SK-N-SH (cell line): ENCODE data around the gene MYADML2. TPM values are rescaled to one million over a fixed set of nuclear protein-coding genes. Genes with fewer than 3 reads are reported as not detected.

Experiments
- CTCF ChIA-PET: fragments of 300-600, 350-600 bp; formaldehyde crosslinking; extraction: SDS; loops from one replicate; lab custom pipeline; 2021; lab: Yijun Ruan, JAX
- POLR2A ChIA-PET: fragments of 350-600 bp; sonication (Branson Sonifier 250); formaldehyde crosslinking; extraction: SDS; loops from one replicate; lab custom pipeline; 2020; ENCODE audit warnings: antibody characterized with exemption, inconsistent platforms; lab: Yijun Ruan, JAX
- DNase-seq: peaks from one replicate; pipeline ENCODE4 v3.0.0; 2012
- H2AFZ ChIP-seq: fragments of 200-600 bp; sonication (generic); 2 replicates; pipeline ENCODE4 v1.8.1; 2016; ENCODE audit warnings: antibody characterized with exemption, mild to moderate bottlenecking, low read depth
- H3F3A ChIP-seq: fragments of 200-600 bp; sonication (generic); replicated peaks from 2 replicates; pipeline ENCODE3; 2016; ENCODE audit warnings: antibody characterized with exemption, mild to moderate bottlenecking; ENCODE audit not compliant: insufficient read depth
- H3K27ac ChIP-seq, 2 experiments: fragments of 200-500 bp in 1 of 2; fragments of 200-600 bp in 1 of 2; sonication (Bioruptor generic) in 1 of 2; sonication (generic), shearing (Covaris generic) in 1 of 2; 2 replicates each; pipeline versions ENCODE4 v1.5.1 to v1.6.1; 2014 to 2016; ENCODE audit warnings: low read depth in 2 of 2, inconsistent platforms in 1 of 2, low read length in 1 of 2, mild to moderate bottlenecking in 1 of 2, mixed read lengths in 1 of 2
- H3K27me3 ChIP-seq: fragments of 200-600 bp; sonication (generic), shearing (Covaris generic); 2 replicates; pipeline ENCODE4 v1.6.1; 2016; ENCODE audit warnings: mixed run types; ENCODE audit not compliant: insufficient read depth
- H3K36me3 ChIP-seq, 2 experiments: fragments of 200-500 bp in 1 of 2; fragments of 200-600 bp in 1 of 2; sonication (Bioruptor generic) in 1 of 2; sonication (generic) in 1 of 2; replicated peaks in 1 of 2; 2 replicates each; pipeline versions ENCODE3 to v1.5.1; 2014 to 2016; ENCODE audit warnings: low read length in 1 of 2, mild to moderate bottlenecking in 1 of 2; ENCODE audit not compliant: insufficient read depth in 2 of 2, control insufficient read depth in 1 of 2
- H3K4me1 ChIP-seq, 2 experiments: fragments of 200-500 bp in 1 of 2; fragments of 200-600 bp in 1 of 2; sonication (Bioruptor generic) in 1 of 2; sonication (generic), shearing (Covaris generic) in 1 of 2; 2 replicates each; pipeline versions ENCODE4 v1.5.1 to v1.6.1; 2014 to 2016; ENCODE audit warnings: low read depth in 1 of 2, low read length in 1 of 2, mixed run types in 1 of 2; ENCODE audit not compliant: insufficient read depth in 2 of 2, control insufficient read depth in 1 of 2
- H3K4me2 ChIP-seq: fragments of 200-600 bp; sonication (generic), shearing (Covaris generic); 2 replicates; pipeline ENCODE4 v1.6.1; 2017; ENCODE audit warnings: mixed run types
- H3K4me3 ChIP-seq, 2 experiments: fragments of 200-500 bp in 1 of 2; fragments of 200-600 bp in 1 of 2; sonication (Bioruptor generic) in 1 of 2; sonication (generic), shearing (Covaris generic) in 1 of 2; 2 replicates each; pipeline versions ENCODE4 v1.5.1 to v1.8.1; 2014 to 2016; ENCODE audit warnings: low read depth in 2 of 2, inconsistent platforms in 1 of 2, low read length in 1 of 2, mild to moderate bottlenecking in 1 of 2, mixed read lengths in 1 of 2, moderate library complexity in 1 of 2
- H3K79me2 ChIP-seq: fragments of 200-600 bp; sonication (generic); 2 replicates; pipeline ENCODE4 v1.8.1; 2017; ENCODE audit warnings: mild to moderate bottlenecking; ENCODE audit not compliant: insufficient read depth
- H3K9ac ChIP-seq: fragments of 200-600 bp; sonication (generic); 2 replicates; pipeline ENCODE4 v1.6.1; 2017; ENCODE audit warnings: mixed run types
- H3K9me2 ChIP-seq: fragments of 200-600 bp; sonication (generic); 2 replicates; pipeline ENCODE4 v1.6.1; 2017; ENCODE audit warnings: mixed run types
- H3K9me3 ChIP-seq: fragments of 200-600 bp; sonication (generic); 2 replicates; pipeline ENCODE4 v1.6.1; 2017; ENCODE audit warnings: mixed run types, mild to moderate bottlenecking, moderate library complexity
- H4K20me1 ChIP-seq: fragments of 200-600 bp; sonication (generic); 2 replicates; pipeline ENCODE4 v1.6.1; 2017; ENCODE audit warnings: mild to moderate bottlenecking, mixed run types; ENCODE audit not compliant: insufficient read depth
- ELF1 ChIP-seq: IDR thresholded peaks from 2 replicates; pipeline ENCODE4 v1.4.0; 2012
- EP300 ChIP-seq, 2 experiments: IDR thresholded peaks; 2 replicates each; pipeline versions ENCODE4 v1.4.0 to v1.6.1; 2012; ENCODE audit warnings: borderline replicate concordance in 1 of 2, low read depth in 1 of 2, low read length in 1 of 2
- EZH2phosphoT487 ChIP-seq: fragments of 200-600 bp; sonication (generic); IDR thresholded peaks from 2 replicates; pipeline ENCODE4 v1.6.1; 2017; ENCODE audit warnings: low read depth, mixed run types, mild to moderate bottlenecking, antibody characterized with exemption, moderate library complexity, borderline replicate concordance
- FOXJ3 ChIP-seq: sonication (generic); formaldehyde crosslinking; IDR thresholded peaks from 2 replicates; pipeline ENCODE4 v1.5.1; 2020; ENCODE audit warnings: mild to moderate bottlenecking, missing genetic modification reagents
- GABPA ChIP-seq: IDR thresholded peaks from 2 replicates; pipeline ENCODE4 v1.4.0; 2012; ENCODE audit warnings: low read depth, mild to moderate bottlenecking
- GATA2 ChIP-seq: sonication (generic); formaldehyde crosslinking; IDR thresholded peaks from 2 replicates; pipeline ENCODE4 v1.5.0; 2020; ENCODE audit warnings: mild to moderate bottlenecking, missing genetic modification reagents
- MEF2A ChIP-seq: IDR thresholded peaks from 2 replicates; pipeline ENCODE4 v1.4.0; 2012; ENCODE audit warnings: low read depth, borderline replicate concordance
- NFIC ChIP-seq: IDR thresholded peaks from 2 replicates; pipeline ENCODE4 v1.4.0; 2012; ENCODE audit warnings: borderline replicate concordance
- RAD21 ChIP-seq: IDR thresholded peaks from 2 replicates; pipeline ENCODE4 v1.6.1; 2012; ENCODE audit warnings: mild to moderate bottlenecking, low read length
- RCOR1 ChIP-seq: fragments of 150-350 bp; IDR thresholded peaks from 2 replicates; pipeline ENCODE4 v1.6.1; 2017; ENCODE audit warnings: antibody characterized with exemption, low read length
- RFX5 ChIP-seq: IDR thresholded peaks from 2 replicates; pipeline ENCODE4 v1.6.1; 2012; ENCODE audit warnings: mild to moderate bottlenecking, improper control_type of control experiment, low read length
- RXRA ChIP-seq: IDR thresholded peaks from 2 replicates; pipeline ENCODE4 v1.4.0; 2012; ENCODE audit warnings: low read depth, mild to moderate bottlenecking, borderline replicate concordance
- SIN3A ChIP-seq: IDR thresholded peaks from 2 replicates; pipeline ENCODE4 v1.6.1; 2012; ENCODE audit warnings: low read depth, mild to moderate bottlenecking, low read length, moderate library complexity, borderline replicate concordance
- SMC3 ChIP-seq: IDR thresholded peaks from 2 replicates; pipeline ENCODE4 v1.6.1; 2012; ENCODE audit warnings: low read depth, low read length, improper control_type of control experiment
- TAF1 ChIP-seq: IDR thresholded peaks from 2 replicates; pipeline ENCODE4 v1.6.1; 2012; ENCODE audit warnings: low read depth, mild to moderate bottlenecking, low read length, moderate library complexity, borderline replicate concordance
- USF1 ChIP-seq: IDR thresholded peaks from 2 replicates; pipeline ENCODE4 v1.4.0; 2012; ENCODE audit warnings: low read depth, borderline replicate concordance
- WGBS: methylation state at CpG from one replicate; pipeline ENCODE4 v1.1.6; 2017; ENCODE audit warnings: low lambda C conversion rate; 5-methylcytosine and 5-hydroxymethylcytosine counted together
- polyA plus RNA-seq, 3 experiments: library from polyadenylated mRNA; depleted of rRNA; stranded (reverse); fragments of >200 nt; gene quantifications; 2 replicates each; pipeline ENCODE4 v1.2.3, GENCODE V29; 2012
- TF ChIP-seq, protein P1 (sequence below): fragments of 150-350 bp; IDR thresholded peaks from 2 replicates; pipeline ENCODE4 v1.6.1; 2017; ENCODE audit warnings: antibody characterized with exemption, low read length, low read depth, borderline replicate concordance

Gene MYADML2
- polyA plus RNA-seq, 1 of the 3 experiments (the other 2 are of a cell fraction) = not detected

GRCh38 chr17:81968850-81969812, 22.1 kb upstream of the MYADML2 start:
- Histone ChIP-seq H3K4me3 (no peak overlapping the region), H3K27me3 (no peaks in the 10 kb centered on the region), H3K9me3 (peaks cover 4% of the 10 kb centered on the region; the same call in 1 of the 2 replicates), H2AFZ (no peak overlapping the region), H3K9me2 (no peaks in the 10 kb centered on the region)
- DNase-seq = no peak
- CTCF ChIA-PET = interaction anchor here (1.8 to 14.5 kb wide), 3 partner anchors 9 to 55 kb away, joined by 3 to 1216 read pairs (median 34); partner anchors contain the start of genes CENPX, DCXR, LRRC45 and RAC3
- no peak for TF ChIP-seq RFX5
- TF ChIP-seq, all 33 proteins: peak for 0
- peaks cover 0 to 31% of the 10 kb centered on the region in 2 experiments; a peak in 1 of 4 replicates for H3K4me1 ChIP-seq
- H3K4me2 ChIP-seq = no peak overlapping the region
- H3K27ac ChIP-seq = peak overlapping the region in 1 of 2 experiments; percentile 84; a peak in 1 of 4 replicates
- H3K36me3 ChIP-seq = no peaks in the 10 kb centered on the region
- H3K9ac ChIP-seq = no peak overlapping the region
- POLR2A ChIA-PET = interaction anchor here (1.6 to 2.6 kb wide), 3 partner anchors 8 to 53 kb away, joined by 3 to 11 read pairs (median 9); partner anchors contain the start of genes ASPSCR1, CENPX and LRRC45
- no peaks in the 10 kb centered on the region for H3K79me2 ChIP-seq
- no peaks in the 10 kb centered on the region for H4K20me1 ChIP-seq
- peaks cover 13% of the 10 kb centered on the region for H3F3A ChIP-seq
- 93% methylated on average over 12 of the region's 12 CpGs for WGBS

DNA sequence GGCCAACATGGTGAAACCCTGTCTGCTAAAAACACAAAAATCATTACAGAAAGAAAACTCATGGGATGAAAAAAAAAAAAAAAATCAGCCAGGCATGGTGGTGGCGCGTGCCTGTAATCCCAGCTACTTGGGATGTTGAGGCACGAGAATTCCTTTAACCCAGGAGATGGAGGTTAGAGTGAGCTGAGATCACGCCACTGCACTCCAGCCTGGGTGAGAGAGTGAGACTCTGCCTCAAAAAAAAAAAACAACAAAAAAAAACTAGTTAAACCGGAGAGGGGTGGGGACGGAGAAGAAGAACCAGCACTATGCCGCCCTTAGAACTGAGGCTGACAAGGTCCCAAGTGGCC, 21.3 kb upstream of the MYADML2 start:
- no peaks in the 10 kb centered on the region for H4K20me1 ChIP-seq
- no peaks in the 10 kb centered on the region for H3K27me3 ChIP-seq
- H2AFZ ChIP-seq = peak overlapping the region; percentile 57; the same call in 1 of the 2 replicates
- H3K79me2 ChIP-seq = no peaks in the 10 kb centered on the region
- 93% methylated on average over 7 of the region's 7 CpGs for WGBS
- ChIA-PET CTCF (interaction anchor here (0.7 to 14.5 kb wide), 7 partner anchors 8 to 98 kb away, joined by 3 to 1216 read pairs (median 6); partner anchors contain the start of genes ASPSCR1, CENPX, DCXR and LRRC45), POLR2A (interaction anchor here (1.0 to 2.6 kb wide), 4 partner anchors 8 to 57 kb away, joined by 3 to 11 read pairs (median 6); partner anchors contain the start of genes ASPSCR1, CENPX and LRRC45)
- H3K4me3 ChIP-seq = no peak overlapping the region
- H3F3A ChIP-seq = peaks cover 13% of the 10 kb centered on the region
- peak overlapping the region; percentile 54 for H3K4me2 ChIP-seq
- DNase-seq = no peak
- TF ChIP-seq, protein P1, sequence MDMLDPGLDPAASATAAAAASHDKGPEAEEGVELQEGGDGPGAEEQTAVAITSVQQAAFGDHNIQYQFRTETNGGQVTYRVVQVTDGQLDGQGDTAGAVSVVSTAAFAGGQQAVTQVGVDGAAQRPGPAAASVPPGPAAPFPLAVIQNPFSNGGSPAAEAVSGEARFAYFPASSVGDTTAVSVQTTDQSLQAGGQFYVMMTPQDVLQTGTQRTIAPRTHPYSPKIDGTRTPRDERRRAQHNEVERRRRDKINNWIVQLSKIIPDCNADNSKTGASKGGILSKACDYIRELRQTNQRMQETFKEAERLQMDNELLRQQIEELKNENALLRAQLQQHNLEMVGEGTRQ = no peak
- no peak for TF ChIP-seq SMC3
- no peak for TF ChIP-seq EZH2phosphoT487
- TF ChIP-seq GABPA = no peak
- no peak for TF ChIP-seq MEF2A
- no peak for TF ChIP-seq SIN3A
- TF ChIP-seq FOXJ3 (CRISPR knock-in tag) = no peak
- no peak for TF ChIP-seq RAD21
- no peak for TF ChIP-seq GATA2
- no peak for TF ChIP-seq NFIC
- TF ChIP-seq RCOR1 = no peak
- TF ChIP-seq USF1 = no peak
- TF ChIP-seq ELF1 = no peak
- no peak for TF ChIP-seq EP300 (IDR thresholded peaks at IDR 0.05; ENCODE audit: borderline replicate concordance in 1 of 2, low read depth in 1 of 2, low read length in 1 of 2)
- no peak for TF ChIP-seq TAF1
- TF ChIP-seq RXRA = no peak
- H3K9me3 ChIP-seq = peaks cover 4% of the 10 kb centered on the region; the same call in 1 of the 2 replicates
- no peaks in the 10 kb centered on the region for H3K36me3 ChIP-seq
- H3K27ac ChIP-seq = peak overlapping the region in 1 of 2 experiments; percentile 84; a peak in 2 of 4 replicates
- H3K9ac ChIP-seq = peak overlapping the region; percentile 22; the same call in 1 of the 2 replicates
- H3K4me1 ChIP-seq = peaks cover 0 to 31% of the 10 kb centered on the region in 2 experiments; a peak in 1 of 4 replicates
- H3K9me2 ChIP-seq = no peaks in the 10 kb centered on the region
